Transverse colon (tissue), 4 donors: ENCODE data around the gene LGR5. TPM values are rescaled to one million over a fixed set of nuclear protein-coding genes. Genes with fewer than 3 reads are reported as not detected.

Experiments used
- DNase-seq: peaks from one replicate; pipeline ENCODE4 v3.0.0-alpha.2; 2019
- H3K27ac ChIP-seq, 4 donors: fragments of 200-600 bp; sonication (generic); 2 replicates each; pipeline ENCODE4 v1.5.1; 2016 to 2018; ENCODE audit warnings: inconsistent platforms in 4 of 4
- H3K27me3 ChIP-seq: fragments of 200-600 bp; sonication (generic); 2 replicates; pipeline ENCODE4 v1.5.1; 2017; ENCODE audit warnings: inconsistent platforms
- H3K36me3 ChIP-seq, 4 donors: fragments of 200-600 bp; sonication (generic); 2 replicates each; pipeline ENCODE4 v1.5.1; 2017 to 2019; ENCODE audit warnings: inconsistent platforms in 4 of 4
- H3K4me1 ChIP-seq, 4 donors: fragments of 200-600 bp; sonication (generic); 2 replicates each; pipeline ENCODE4 v1.5.1; 2017 to 2020; ENCODE audit warnings: inconsistent platforms in 4 of 4
- H3K4me3 ChIP-seq, 4 donors: fragments of 200-600 bp; sonication (generic); 1 replicate in 1 of 4; 2 replicates in 3 of 4; pipeline versions ENCODE4 v1.5.1 to v1.6.1; 2017 to 2019; ENCODE audit warnings: inconsistent platforms in 4 of 4
- H3K9me3 ChIP-seq, 2 donors: fragments of 200-600 bp; sonication (generic); 2 replicates each; pipeline ENCODE4 v1.5.1; 2017 to 2019; ENCODE audit warnings: inconsistent platforms in 2 of 2
- EP300 ChIP-seq: sonication (generic); formaldehyde crosslinking; IDR thresholded peaks from one replicate; pipeline ENCODE4 v1.6.1; 2017; ENCODE audit warnings: antibody characterized with exemption, low read depth
- POLR2A ChIP-seq: fragments of 450-650 bp; IDR thresholded peaks from one replicate; pipeline ENCODE4 v1.6.1; 2016; ENCODE audit warnings: antibody characterized with exemption, mild to moderate bottlenecking, moderate library complexity
- POLR2AphosphoS5 ChIP-seq, 3 donors: sonication (generic); formaldehyde crosslinking; IDR thresholded peaks; one replicate each; pipeline ENCODE4 v1.6.1; 2016; ENCODE audit warnings: antibody characterized with exemption in 3 of 3
- WGBS, 2 donors: methylation state at CpG; one replicate each; pipeline ENCODE4 v1.1.5; 2018; ENCODE audit warnings: low coverage in 1 of 2; 5-methylcytosine and 5-hydroxymethylcytosine counted together
- in situ Hi-C, 4 donors: fragments of 200-750 bp; cut with MboI; loops; one replicate each; pipeline versions ENCODE4 v1.15.0 to v1.15.1; 2017; ENCODE audit warnings: low sequenced_read_pairs in 3 of 4, low pct_ligation_motif_present in 1 of 4, low pct_unique_long_range_greater_than_20kb in 1 of 4
- intact Hi-C: fragments of 100-400 bp; cut with DNase I; formaldehyde crosslinking; loops from one replicate; pipeline ENCODE4 v1.15.1; 2023; ENCODE audit warnings: low total_unique reads
- total RNA-seq, 4 donors: library from RNA; depleted of rRNA; stranded (reverse); fragments of >200 nt; gene quantifications; one replicate each; pipeline ENCODE4 v1.1.0, GENCODE V29; 2016
- TF ChIP-seq, protein P1 (sequence below), 5 experiments: fragments of 200-600 bp in 3 of 5; fragments of 450-650 bp in 2 of 5; sonication (generic) in 3 of 5; IDR thresholded peaks; 1 replicate in 2 of 5; 2 replicates in 3 of 5; pipeline ENCODE4 v1.5.1; 2016 to 2017; ENCODE audit warnings: antibody characterized with exemption in 5 of 5, inconsistent platforms in 3 of 5, mild to moderate bottlenecking in 2 of 5, moderate library complexity in 1 of 5

LGR5 gene
- total RNA-seq, 4 donors from 2014 or later = 0.37 to 4.8 (median 1.0) TPM

- DNase-seq = no peak
- peaks cover 69% of the 10 kb centered on the region for H3K27me3 ChIP-seq
- H3K36me3 ChIP-seq = no peaks in the 10 kb centered on the region
- in situ Hi-C loops = no loop called here
- TF ChIP-seq POLR2A = no peak
- TF ChIP-seq, protein P1, sequence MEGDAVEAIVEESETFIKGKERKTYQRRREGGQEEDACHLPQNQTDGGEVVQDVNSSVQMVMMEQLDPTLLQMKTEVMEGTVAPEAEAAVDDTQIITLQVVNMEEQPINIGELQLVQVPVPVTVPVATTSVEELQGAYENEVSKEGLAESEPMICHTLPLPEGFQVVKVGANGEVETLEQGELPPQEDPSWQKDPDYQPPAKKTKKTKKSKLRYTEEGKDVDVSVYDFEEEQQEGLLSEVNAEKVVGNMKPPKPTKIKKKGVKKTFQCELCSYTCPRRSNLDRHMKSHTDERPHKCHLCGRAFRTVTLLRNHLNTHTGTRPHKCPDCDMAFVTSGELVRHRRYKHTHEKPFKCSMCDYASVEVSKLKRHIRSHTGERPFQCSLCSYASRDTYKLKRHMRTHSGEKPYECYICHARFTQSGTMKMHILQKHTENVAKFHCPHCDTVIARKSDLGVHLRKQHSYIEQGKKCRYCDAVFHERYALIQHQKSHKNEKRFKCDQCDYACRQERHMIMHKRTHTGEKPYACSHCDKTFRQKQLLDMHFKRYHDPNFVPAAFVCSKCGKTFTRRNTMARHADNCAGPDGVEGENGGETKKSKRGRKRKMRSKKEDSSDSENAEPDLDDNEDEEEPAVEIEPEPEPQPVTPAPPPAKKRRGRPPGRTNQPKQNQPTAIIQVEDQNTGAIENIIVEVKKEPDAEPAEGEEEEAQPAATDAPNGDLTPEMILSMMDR (IDR thresholded peaks at IDR 0.05) = no peak
- intact Hi-C loops = no loop called here
- peak overlapping the region in 2 of 4 donors; percentile 8 to 38 for H3K27ac ChIP-seq
- 5% methylated on average over 27 of the region's 27 CpGs; no CpG with 5 or more reads in 1 of the 2 donors for WGBS, 2 donors
- H3K4me1 ChIP-seq = peaks cover 4 to 21% (median 13%) of the 10 kb centered on the region in 4 donors
- peaks cover 4 to 14% of the 10 kb centered on the region in 2 donors for H3K9me3 ChIP-seq
- H3K4me3 ChIP-seq = peak overlapping the region; percentile 18 to 56 (median 41)
Measured at GRCh38 chr12:71440345-71440762, 756 bp downstream of the LGR5 start.

GRCh38 chr12:71440763-71441748, 1.5 kb downstream of the LGR5 start:
- peaks cover 4 to 21% (median 13%) of the 10 kb centered on the region in 4 donors for H3K4me1 ChIP-seq
- 8 to 10% methylated on average over 4 to 26 of the region's 26 CpGs for WGBS, 2 donors
- H3K36me3 ChIP-seq = no peaks in the 10 kb centered on the region
- H3K27me3 ChIP-seq = peaks cover 68% of the 10 kb centered on the region
- intact Hi-C loops = no loop called here
- TF ChIP-seq, protein P1 (IDR thresholded peaks at IDR 0.05) = no peak
- TF ChIP-seq POLR2AphosphoS5 (IDR thresholded peaks at IDR 0.05) = no peak
- TF ChIP-seq EP300 = no peak
- no peak for TF ChIP-seq POLR2A
- H3K4me3 ChIP-seq = peak overlapping the region in 3 of 4 donors; percentile 39 to 56 (median 43)
- in situ Hi-C loops = no loop called here
- DNase-seq = peak; percentile 53
- H3K27ac ChIP-seq = peak overlapping the region in 3 of 4 donors; percentile 8 to 38 (median 24)
- H3K9me3 ChIP-seq = peaks cover 4 to 7% of the 10 kb centered on the region in 2 donors

- DNase-seq = no peak
- TF ChIP-seq, protein P1 (IDR thresholded peaks at IDR 0.05) = no peak
- TF ChIP-seq POLR2A = no peak
- TF ChIP-seq POLR2AphosphoS5 (IDR thresholded peaks at IDR 0.05) = no peak
- no peaks in the 10 kb centered on the region for H3K9me3 ChIP-seq
- in situ Hi-C loops = no loop called here
- H3K4me1 ChIP-seq = peaks cover 4 to 21% (median 13%) of the 10 kb centered on the region in 4 donors
- WGBS, 2 donors = 52 to 65% methylated on average over 4 of the region's 4 CpGs
- no peak overlapping the region for H3K4me3 ChIP-seq
- no peaks in the 10 kb centered on the region for H3K36me3 ChIP-seq
- no peak overlapping the region for H3K27ac ChIP-seq
- intact Hi-C loops = no loop called here
- H3K27me3 ChIP-seq = peaks cover 60% of the 10 kb centered on the region
Measured at GRCh38 chr12:71441836-71442566, 2.4 kb downstream of the LGR5 start.

- no peak overlapping the region for H3K27ac ChIP-seq
- peaks cover 54% of the 10 kb centered on the region for H3K27me3 ChIP-seq
- WGBS, 2 donors = 45% methylated on average over 1 of the region's 1 CpG; no CpG with 5 or more reads in 1 of the 2 donors
- no peaks in the 10 kb centered on the region for H3K36me3 ChIP-seq
- no peaks in the 10 kb centered on the region for H3K9me3 ChIP-seq
- peaks cover 4 to 21% (median 13%) of the 10 kb centered on the region in 4 donors for H3K4me1 ChIP-seq
- TF ChIP-seq POLR2AphosphoS5 (IDR thresholded peaks at IDR 0.05) (no peak), POLR2A (no peak), EP300 (no peak)
- TF ChIP-seq, protein P1 (IDR thresholded peaks at IDR 0.05) = no peak
- no peak overlapping the region for H3K4me3 ChIP-seq
- intact Hi-C loops (no loop called here), in situ Hi-C loops (no loop called here)
- no peak for DNase-seq
Measured at GRCh38 chr12:71442567-71442931, 3.0 kb downstream of the LGR5 start.
